ENCODE measurements around the gene HINT3. TPM values are rescaled to one million over a fixed set of nuclear protein-coding genes. Genes with fewer than 3 reads are reported as not detected.

HINT3 gene
- total RNA-seq, 1 experiment from 2014 or later, result 12.7 TPM

GRCh38 chr6:125913145-125913544 is 43.4 kb upstream of the HINT3 start:
- ChIA-PET POLR2A (no interaction called here), RAD21 (ENCODE audit: low non-redundant PET in 1 of 2, low total read pairs in 2 of 2, uncharacterized antibody in 2 of 2, unreplicated experiment in 2 of 2) (no interaction called here), CTCF (interaction anchor here (1.2 to 1.9 kb wide), 2 partner anchors 43 to 44 kb away, joined by 4 to 6 read pairs; partner anchors contain the start of gene HINT3)
- no peaks in the 10 kb centered on the region for H3K27me3 ChIP-seq (ENCODE audit: insufficient read depth, low read length)
- peak overlapping the region; percentile 66; the same call in 1 of the 2 replicates for H3K4me2 ChIP-seq (ENCODE audit: low read length)
- no peak overlapping the region for H3K27ac ChIP-seq (ENCODE audit: low read depth, low read length)
- no peak overlapping the region for H2AFZ ChIP-seq (ENCODE audit: low read depth, low read length, poor library complexity, severe bottlenecking)
- H4K20me1 ChIP-seq (ENCODE audit: insufficient read depth), result no peaks in the 10 kb centered on the region
- no peak overlapping the region for H3K4me3 ChIP-seq (replicated peaks in 1 of 2; ENCODE audit: low read depth in 1 of 2, low read length in 2 of 2)
- BruUV-seq (replicated peaks), result no TSS peak
- H3K9ac ChIP-seq (ENCODE audit: low read length), result no peak overlapping the region
- TF ChIP-seq SIN3A (IDR thresholded peaks at IDR 0.05; ENCODE audit: low read depth) (no peak), POLR2A (IDR thresholded peaks at IDR 0.05; ENCODE audit: borderline replicate concordance, extremely low read depth, insufficient read depth, insufficient read length) (no peak), REST (IDR thresholded peaks at IDR 0.05; ENCODE audit: low read depth) (no peak), YY1 (IDR thresholded peaks at IDR 0.05; ENCODE audit: extremely low read depth, insufficient replicate concordance, low read depth, low read length) (no peak), EGR1 (IDR thresholded peaks at IDR 0.05; ENCODE audit: low read depth) (no peak), JUND (IDR thresholded peaks at IDR 0.05) (no peak), MAX (IDR thresholded peaks at IDR 0.05) (no peak), ZFX (IDR thresholded peaks at IDR 0.05) (no peak)
- TF ChIP-seq, protein P1, sequence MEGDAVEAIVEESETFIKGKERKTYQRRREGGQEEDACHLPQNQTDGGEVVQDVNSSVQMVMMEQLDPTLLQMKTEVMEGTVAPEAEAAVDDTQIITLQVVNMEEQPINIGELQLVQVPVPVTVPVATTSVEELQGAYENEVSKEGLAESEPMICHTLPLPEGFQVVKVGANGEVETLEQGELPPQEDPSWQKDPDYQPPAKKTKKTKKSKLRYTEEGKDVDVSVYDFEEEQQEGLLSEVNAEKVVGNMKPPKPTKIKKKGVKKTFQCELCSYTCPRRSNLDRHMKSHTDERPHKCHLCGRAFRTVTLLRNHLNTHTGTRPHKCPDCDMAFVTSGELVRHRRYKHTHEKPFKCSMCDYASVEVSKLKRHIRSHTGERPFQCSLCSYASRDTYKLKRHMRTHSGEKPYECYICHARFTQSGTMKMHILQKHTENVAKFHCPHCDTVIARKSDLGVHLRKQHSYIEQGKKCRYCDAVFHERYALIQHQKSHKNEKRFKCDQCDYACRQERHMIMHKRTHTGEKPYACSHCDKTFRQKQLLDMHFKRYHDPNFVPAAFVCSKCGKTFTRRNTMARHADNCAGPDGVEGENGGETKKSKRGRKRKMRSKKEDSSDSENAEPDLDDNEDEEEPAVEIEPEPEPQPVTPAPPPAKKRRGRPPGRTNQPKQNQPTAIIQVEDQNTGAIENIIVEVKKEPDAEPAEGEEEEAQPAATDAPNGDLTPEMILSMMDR (IDR thresholded peaks at IDR 0.05 in 2 of 3, conservative IDR thresholded peaks at IDR 0.05 in 1 of 3; ENCODE audit: borderline replicate concordance in 1 of 3, insufficient read depth in 1 of 3, low read depth in 2 of 3, low read length in 2 of 3), result no peak
- TF ChIP-seq, protein P2, sequence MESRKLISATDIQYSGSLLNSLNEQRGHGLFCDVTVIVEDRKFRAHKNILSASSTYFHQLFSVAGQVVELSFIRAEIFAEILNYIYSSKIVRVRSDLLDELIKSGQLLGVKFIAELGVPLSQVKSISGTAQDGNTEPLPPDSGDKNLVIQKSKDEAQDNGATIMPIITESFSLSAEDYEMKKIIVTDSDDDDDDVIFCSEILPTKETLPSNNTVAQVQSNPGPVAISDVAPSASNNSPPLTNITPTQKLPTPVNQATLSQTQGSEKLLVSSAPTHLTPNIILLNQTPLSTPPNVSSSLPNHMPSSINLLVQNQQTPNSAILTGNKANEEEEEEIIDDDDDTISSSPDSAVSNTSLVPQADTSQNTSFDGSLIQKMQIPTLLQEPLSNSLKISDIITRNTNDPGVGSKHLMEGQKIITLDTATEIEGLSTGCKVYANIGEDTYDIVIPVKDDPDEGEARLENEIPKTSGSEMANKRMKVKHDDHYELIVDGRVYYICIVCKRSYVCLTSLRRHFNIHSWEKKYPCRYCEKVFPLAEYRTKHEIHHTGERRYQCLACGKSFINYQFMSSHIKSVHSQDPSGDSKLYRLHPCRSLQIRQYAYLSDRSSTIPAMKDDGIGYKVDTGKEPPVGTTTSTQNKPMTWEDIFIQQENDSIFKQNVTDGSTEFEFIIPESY (IDR thresholded peaks at IDR 0.05; ENCODE audit: extremely low read depth, insufficient replicate concordance, low read length), result no peak
- intact Hi-C loops (cut with micrococcal nuclease), result no loop called here
- no peaks in the 10 kb centered on the region for H3K36me3 ChIP-seq (ENCODE audit: control insufficient read depth in 1 of 2, insufficient read depth in 2 of 2, low read length in 2 of 2)
- no peak for DNase-seq (ENCODE audit: low read depth, low spot score)
- ATAC-seq, result no peak
- H3K4me1 ChIP-seq (ENCODE audit: control insufficient read depth in 1 of 2, insufficient read depth in 2 of 2, low read length in 2 of 2), result peaks cover 8 to 16% of the 10 kb centered on the region in 2 experiments; a peak in 3 of 4 replicates
- no peaks in the 10 kb centered on the region for H3K79me2 ChIP-seq (ENCODE audit: insufficient read depth, low read length)
- no peaks in the 10 kb centered on the region for H3K9me2 ChIP-seq (ENCODE audit: insufficient read depth)
- H3K9me3 ChIP-seq (ENCODE audit: control insufficient read depth in 1 of 2, insufficient read depth in 1 of 2, low read depth in 1 of 2, low read length in 2 of 2), result no peaks in the 10 kb centered on the region
